HG02610 (cell line): ENCODE results near the gene PRKAG2.

ENCODE experiments used
- ATAC-seq: cut with Tn5 transposase; IDR thresholded peaks from one replicate; pipeline ENCODE4 v1.9.1; 2021; ENCODE audit warnings: mild to moderate bottlenecking, moderate library complexity; ENCODE audit not compliant: unreplicated experiment

PRKAG2 gene

DNA sequence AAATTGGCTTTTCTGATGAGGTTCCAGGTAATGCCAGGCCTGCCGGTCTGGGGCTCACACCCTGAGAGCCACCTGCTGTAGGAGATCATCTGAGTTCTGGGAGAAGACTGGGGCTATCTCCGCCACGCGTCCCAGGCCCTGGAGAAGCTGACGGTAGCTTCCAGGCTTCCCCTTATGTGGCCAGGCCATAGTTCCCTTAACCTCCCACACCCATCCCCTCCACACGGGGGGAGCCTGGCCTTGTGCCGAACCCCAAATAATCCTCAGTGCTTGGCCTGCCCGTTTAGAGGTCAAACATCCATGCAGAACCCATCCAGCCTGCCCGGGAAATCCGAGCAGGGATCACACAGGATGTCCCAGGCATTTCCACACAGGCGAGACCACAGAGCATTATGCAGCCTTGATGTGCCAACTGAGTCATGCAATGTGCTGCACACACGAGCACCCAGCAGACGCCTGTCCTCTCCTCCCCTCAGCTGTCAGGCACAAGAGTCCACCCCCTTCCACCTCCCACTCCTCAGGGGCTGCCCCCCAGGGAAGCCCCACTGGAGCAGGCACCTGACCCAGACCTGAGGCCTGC lies 176.2 kb downstream of the PRKAG2 start:
- no peak for ATAC-seq

DNA sequence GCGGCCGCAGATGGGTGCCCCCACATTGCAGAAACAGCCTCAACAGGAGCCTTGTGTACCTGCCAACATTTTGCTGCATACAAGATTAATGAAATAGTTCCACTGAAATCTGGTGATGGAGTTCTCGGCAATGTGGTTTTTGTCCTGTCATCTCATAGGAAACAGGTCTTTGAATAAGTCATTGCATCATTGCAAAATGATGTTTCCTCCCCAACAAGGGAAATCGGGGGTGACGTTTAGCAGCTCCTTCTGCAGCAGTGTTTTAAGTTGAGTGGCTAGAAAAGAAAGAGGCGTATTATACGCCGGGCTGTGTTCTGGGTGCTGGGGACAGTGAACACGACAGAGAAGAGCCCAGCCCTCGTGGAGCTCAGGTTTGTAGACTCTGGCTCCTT lies 177.0 kb downstream of the PRKAG2 start:
- no peak for ATAC-seq

DNA sequence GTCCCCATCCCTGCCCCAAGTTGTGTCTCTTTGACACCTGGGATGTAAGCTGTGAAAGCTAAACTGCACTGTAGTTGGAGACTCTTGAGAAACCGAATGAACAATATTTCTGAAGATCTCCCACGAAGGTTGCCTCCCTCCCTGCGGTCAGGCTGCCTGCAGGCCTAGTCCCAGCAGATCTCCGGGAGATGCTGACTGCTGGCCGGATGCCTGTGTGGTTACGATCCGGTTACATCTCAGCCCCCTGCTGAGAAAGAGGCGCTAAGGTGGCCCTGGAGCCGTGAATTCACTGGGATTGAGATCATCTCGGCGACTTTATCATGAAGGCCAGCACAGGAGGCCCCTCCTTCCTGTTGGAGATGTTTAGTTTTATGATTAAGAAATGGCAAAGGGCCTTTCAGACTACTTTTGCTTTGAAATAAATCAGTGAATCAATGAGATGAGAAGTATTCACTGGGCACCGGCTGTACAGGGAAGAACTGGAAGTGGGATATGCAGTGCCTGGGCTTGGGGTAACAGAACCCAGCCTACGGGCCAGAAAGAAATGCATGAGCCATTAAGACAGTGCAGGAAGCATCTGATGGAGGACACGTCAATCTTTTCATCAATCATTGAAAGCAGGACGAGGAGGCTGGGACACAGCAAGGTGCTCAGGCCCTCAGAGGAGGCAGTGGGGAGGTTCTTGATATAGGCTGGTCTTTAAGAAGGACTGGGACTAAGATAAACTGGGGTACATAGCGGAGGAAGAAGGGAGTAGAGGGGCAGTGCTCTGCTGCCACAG lies 177.6 kb downstream of the PRKAG2 start:
- ATAC-seq: no peak

DNA sequence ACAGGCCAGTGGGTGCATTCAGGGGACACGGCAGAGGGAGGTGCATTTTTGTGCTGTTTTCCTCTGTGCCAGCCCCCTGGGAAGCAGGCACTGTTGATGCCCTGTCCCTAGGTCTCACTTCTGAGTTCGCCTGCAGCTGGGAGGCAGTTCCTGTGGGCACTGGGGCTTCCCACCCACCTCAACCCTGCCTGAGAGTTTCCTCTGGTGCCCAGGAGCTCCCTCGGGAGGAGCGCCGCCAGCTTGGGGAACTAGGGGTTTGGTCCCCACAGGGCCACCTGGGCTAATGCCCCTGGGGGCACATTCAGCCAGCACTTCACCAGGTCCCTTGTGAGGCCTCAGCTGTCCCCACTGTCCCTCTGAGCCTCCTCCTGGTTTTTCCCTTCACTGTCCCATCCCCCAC lies 179.0 kb downstream of the PRKAG2 start:
- ATAC-seq: no peak

DNA sequence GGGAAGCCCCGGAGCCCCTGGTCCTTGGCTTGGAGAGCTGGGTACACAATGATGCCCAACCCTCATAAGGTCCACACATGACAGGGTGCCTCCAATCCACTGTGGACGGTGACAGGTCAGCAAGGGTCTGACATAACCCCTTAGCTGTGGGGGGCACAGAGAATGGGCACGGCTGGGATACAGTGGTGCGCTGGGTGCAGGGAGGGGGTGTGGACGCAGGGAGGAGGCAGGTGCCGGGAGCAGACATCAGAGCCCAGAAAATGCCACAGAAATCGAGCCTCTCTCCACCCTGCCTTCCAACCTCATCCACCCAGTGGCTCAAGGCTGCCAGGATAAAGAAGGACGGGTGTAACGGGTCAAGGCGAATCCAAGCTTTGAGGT lies 179.4 kb downstream of the PRKAG2 start:
- no peak for ATAC-seq

DNA sequence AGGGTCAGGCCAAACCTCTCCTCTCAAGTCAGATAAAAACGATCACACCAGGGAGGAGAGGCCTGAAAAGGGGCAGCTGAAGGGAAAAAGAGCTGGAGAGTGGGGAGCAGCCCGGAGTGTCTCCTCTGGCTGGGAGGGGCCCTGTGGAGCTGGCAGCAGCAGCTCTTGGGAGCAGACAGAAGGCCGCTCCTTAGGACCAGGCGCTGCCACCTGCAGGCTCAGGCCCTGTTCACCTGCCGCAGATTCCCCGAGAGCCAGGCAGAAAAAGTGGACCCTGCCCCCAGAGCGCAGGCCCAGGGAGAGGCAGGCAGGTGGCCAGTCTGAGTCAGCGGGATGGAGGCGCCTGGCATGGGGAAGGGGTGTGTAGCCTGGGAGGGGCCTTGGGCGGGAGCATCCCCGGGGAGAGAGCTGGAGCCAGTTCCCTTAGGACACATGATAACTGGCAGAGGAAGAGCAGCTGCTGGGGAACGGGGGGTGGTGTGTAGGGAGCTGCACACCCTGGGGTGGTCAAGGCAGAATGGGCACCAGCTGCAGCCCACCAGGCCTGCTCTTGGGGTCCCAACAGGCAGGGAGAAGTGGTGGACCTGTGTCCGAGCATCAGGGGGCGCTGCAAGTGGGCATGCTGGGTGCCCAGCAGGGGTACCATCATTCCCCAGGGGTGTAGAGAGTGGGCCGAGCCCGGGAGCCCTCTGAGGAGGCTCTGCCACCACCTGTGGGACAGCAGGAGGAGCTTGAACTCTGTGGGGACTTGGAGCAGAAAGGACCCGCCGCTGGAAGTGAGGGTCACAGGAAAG lies 180.0 kb downstream of the PRKAG2 start:
- ATAC-seq: no peak

DNA sequence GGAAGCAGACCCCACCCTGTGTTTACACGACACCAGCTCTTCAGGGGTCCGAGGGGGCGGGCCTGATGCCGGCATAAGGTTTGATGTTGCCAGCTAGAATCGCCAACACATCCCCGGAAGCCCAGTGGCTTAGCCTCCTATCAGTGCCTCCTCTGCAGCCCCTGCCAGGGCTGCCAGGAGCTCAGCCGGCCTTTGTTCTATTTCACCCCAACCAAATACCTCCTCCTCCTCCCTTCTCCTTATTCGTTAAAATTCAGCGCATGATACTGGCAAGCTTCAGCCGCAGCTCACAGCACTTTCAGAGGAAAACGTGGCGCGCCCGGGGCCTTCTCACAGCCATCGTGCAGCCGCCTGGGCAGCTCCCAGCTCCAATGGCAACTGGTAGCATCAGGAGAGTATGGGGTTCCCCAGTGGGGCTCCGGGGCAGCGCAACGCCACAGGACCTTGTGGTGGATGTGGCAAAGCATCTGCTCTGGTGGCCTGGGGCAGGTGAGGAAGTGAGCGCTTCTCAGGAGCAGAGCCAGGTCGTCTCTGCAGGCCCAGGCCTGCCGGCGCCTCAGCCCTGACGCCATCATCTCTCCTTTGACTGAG lies 180.9 kb downstream of the PRKAG2 start:
- no peak for ATAC-seq

DNA sequence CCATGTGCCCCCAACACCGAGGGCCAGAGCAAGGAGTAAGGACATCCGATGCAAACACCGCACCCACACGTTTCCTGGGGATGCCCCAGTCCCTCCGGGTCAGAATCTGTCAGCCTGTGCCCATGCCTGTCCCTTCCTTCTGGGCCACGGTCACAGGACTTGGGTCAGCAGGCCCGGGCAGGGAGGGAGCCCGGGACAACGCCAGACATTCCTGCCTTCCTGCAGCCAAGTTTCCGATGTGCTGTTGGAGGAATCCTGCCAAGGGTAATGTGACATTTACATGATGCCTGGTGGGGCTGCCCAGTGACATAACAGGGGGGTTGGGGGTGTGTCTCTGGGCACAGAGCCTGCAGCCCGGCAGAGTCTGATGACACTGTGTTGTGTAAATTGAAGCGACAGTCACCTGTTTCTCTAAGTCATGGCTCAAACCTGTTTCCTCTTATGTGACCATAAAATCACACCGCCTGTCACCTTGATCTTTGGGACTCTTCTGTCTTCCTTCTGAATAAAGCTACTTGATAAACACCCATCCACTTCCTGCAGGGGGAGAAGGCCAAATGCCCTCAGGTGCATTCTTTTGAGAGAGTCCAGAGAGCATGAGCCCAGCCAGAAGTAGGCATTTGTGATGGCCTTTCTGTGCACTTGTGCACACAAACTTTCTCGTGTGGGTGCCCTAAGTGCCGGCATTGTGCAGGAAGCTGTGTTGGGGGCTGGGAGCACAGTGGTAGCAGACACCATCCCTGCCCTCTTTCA lies 181.9 kb downstream of the PRKAG2 start:
- no peak for ATAC-seq

DNA sequence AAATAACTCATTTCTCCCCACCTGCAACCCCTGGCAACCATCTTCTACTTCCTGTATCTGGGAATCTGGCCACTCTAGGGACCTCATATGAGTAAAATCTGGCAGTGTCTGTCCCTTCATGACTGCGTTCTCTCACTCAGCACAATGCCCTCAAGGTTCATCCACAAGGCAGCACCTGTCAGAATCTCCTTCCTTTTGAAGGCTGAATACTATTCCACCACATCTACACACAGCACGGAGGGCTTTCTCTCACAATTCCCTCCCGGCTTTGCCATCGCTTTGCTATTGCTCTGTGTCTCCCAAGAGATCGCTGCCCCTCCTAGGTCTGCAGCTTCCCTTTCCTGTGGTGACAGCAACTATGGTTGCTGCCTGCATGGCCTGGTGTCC lies 182.5 kb downstream of the PRKAG2 start:
- no peak for ATAC-seq

DNA sequence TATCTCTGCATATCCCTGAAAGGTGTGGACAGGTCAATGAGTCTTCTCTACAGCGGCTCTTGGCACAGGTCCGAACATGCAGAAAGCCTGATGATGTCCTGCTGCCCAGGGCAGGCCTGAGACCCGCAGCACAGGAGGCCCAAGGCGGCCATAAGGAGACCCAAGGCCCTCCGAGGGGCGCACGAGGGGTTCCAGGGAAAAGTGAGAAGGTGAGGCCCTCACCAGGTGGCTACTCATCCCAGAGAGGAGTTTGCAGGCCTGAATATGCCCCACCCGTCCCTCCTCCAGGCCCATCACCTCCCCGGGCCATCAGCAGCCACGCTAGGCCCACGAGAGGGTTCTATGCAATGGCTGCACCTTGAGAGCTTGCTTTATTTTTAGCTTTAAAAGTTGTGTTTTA lies 183.8 kb downstream of the PRKAG2 start:
- ATAC-seq: no peak

DNA sequence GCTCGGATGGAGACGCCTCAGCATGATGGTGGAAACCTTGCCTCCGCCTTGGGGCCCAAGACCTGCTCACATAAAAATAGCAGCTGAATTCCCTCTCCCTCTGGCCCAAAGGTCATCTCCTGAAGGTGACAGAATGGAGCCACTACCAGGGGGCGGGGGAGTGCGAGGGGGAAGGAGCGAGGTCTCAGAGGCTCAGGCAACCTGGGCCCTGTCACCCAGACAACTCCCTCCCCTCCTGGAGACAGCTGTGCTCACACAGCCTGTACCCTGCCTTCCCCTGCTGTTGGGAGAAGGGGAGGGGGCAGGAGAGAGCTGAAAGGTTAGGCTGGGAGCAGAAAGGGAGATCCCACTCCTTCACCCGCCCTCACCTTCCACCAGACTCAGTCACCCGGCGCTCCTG lies 184.2 kb downstream of the PRKAG2 start:
- no peak for ATAC-seq

DNA sequence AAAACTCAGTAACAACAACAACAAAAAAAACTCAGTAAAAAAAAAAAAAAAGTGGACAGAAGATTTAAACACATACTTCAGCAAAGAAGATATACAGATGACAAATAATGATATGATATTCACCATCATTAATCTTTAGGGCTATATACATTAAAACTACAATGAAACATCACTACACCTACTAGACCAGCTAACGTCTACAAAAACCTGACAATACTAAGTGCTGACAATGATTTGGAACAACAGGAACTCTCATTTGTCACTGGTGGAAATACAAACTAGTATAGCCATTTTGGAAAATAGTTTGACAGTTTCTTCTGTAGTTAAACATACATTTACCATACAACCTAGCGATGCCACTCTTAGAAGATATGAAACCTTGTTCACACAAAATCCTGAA lies 185.5 kb downstream of the PRKAG2 start:
- ATAC-seq: no peak

DNA sequence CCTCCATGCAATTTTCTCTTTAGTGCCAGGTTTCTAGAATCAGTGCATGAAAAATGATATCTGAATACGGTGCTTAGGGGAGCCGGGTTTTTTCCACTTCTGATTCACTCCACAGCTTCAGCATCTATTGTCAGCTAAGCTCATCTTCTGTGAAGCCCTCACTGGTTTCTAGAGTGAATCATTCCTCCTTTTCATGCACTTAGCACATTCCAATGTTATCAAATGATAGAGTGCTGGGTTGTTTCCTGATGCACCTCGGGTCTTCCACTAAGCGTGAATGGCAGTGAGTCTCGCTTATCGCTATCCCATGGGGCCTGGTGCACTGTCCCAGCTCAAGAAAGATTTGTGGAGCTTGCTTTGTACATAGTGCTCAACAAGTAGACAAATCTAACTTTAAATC lies 186.3 kb downstream of the PRKAG2 start:
- ATAC-seq: no peak

DNA sequence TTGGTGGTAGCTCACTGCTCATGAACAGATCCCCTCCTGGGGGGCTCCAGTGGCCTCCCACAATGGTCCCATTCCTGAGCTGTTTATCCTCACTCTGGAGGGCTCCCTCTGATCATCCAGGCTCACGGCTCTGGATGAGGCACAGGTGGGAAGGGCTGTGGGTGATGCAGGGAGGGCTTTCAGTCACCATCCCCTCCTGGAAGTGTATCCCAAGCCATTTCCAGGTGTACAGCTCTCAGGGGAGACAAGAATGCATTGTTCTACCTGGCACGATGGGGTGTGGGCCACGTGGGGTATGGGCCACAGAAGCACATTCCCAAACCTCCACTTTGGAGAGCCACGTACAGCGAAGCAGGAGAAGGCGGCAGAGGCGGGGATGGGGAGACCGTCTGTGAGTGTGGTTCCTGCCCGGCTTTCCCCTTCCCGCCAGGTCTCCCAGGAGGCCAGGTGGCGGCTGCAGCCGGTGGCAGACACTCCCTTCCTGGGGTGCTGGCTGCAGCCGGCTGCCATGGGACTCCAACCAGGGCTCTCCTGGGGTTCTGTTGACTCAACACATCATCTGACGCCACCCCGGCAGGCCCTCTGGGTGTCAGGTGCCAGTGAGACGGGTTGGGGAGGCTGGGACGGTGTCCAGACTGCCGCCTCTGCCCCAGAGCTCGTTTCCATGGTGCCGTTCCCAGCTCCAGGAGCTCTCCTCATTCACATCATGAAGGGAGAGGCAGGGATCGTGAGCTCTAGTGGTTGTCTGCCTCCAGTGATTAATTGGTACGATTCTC lies 187.5 kb downstream of the PRKAG2 start:
- ATAC-seq: no peak

DNA sequence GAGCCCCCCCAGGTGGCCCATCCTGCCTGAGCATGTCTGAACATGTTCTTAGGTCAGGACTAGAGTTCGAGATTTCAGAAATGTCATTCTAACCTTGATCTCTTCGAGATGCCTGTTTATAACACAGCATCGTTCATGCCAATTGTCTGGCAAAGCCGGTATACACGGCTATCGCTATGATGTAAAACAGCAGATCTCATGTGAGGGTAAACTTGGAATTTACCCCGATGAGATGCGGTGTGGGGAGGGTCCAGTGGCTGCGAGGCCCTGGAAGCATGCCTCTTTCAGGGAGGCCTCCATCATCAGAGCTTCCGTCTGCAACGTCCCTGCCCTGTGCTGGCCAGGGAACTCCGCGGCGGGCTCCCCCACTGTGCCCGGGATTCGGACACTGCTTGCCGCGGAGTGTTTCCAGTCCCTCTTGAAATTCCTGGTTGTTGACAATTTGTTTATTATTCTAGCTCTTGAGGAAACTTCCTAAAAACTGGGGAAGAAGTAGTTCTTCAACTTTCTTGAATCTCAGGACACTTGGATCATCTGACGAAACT lies 188.6 kb downstream of the PRKAG2 start:
- no peak for ATAC-seq

DNA sequence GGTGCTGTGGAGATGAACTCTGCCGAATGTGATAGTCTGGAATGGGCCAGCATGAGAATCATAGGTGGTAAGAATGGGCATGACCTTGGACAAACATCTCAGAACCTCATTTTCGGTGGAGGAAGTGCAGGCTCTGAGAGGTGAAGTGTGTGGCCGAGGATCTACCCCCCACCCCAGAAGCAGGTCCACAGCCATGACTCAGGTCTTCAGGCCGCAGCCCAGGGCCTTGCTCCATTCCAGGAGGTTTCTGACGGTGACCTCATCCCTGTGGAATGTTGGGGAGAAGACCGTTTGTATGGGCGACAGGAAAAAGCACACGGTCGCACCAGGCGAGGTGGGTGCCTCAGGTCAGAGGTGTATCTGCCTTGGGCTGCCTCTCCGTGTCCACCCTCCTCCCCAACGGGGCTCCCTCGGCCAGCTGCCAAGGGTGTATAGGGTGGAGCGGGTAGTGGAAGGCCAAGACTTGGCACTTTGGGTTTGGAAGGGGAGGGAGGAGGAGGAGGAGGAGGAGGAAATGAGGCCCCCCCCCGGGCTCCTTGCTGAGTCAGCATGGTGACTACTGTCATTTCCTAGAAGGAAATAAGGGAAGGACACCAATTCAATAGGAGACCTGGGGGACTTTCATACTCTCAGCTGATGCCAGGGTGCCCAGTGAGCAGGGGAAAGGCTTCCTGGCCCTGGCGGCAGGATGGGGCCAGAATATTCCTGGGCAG lies 189.2 kb downstream of the PRKAG2 start:
- ATAC-seq: no peak

DNA sequence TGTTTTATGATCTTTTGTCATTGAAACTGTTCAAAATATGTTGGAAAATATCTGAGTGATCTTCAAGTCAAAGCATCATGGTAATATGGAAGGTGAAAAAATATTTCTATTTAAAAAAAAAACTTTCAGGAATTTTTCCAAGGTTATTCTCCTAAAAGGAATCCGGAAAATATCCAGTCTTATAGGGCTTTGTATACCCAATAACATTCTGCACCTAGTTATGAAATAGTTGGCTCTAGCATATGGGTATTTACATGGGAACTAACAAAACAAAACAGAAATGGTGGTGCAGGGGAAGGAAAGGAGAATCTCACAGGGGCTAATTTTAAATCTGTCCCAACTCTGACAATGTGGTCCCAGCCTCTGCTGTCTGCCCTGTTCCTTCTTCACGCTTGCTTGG lies 190.1 kb downstream of the PRKAG2 start:
- ATAC-seq: no peak

DNA sequence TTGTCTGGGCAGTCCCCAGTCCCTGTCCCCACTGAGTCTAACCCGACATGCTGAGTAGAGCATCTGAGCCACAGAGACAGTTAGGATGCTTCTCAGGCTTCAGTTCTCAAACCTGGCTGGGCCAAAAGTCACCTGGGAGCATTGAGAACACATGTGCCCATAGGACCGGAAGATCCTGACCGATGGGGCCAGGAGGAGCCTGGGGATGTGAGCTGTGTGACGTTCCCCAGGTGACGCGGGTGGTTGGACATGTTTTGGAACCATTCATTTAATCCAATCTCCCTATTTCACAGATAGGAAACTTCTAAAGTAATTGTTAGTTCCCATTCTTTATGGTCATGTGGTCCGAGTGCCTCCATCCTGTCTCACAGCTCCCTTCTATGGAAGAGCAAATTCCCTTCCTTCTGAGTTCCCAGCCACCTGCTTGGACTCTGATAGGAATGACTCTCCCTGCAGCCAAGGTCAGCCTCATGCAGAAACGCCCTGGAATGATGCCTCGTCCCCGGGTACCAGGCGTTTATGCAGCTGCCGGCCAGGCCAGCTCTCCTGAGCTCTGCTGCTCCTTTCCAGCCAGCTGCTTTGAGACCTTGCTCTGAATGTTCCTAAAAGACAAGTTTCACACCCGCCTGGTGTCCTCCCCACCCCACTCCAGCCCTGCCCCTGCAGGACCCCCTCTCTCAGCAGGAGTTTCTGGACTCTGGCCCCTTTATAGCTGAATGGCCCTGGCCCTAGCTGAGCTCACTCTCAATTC lies 190.7 kb downstream of the PRKAG2 start:
- ATAC-seq: no peak
